Suprapubic skin (tissue), 4 donors: ENCODE measurements around the gene CFAP52.
A peak's percentile ranks its signal among the peaks of the same experiment; 100 is the strongest.
"Not testable (repeated sequence)": the region's sequence is repeated elsewhere in the genome, so short reads cannot be mapped to it uniquely, and the experiment has no call there.

ENCODE experiments used
- EP300 ChIP-seq: sonication (generic); formaldehyde crosslinking; IDR thresholded peaks from one replicate; pipeline ENCODE4 v1.6.1; 2017; ENCODE audit warnings: antibody characterized with exemption
- POLR2A ChIP-seq, 2 donors: fragments of 450-650 bp; IDR thresholded peaks; one replicate each; pipeline ENCODE4 v1.6.1; 2017; ENCODE audit warnings: antibody characterized with exemption in 2 of 2, mild to moderate bottlenecking in 2 of 2, moderate library complexity in 2 of 2
- POLR2AphosphoS5 ChIP-seq, 3 donors: sonication (generic); formaldehyde crosslinking; IDR thresholded peaks; one replicate each; pipeline ENCODE4 v1.6.1; 2017; ENCODE audit warnings: antibody characterized with exemption in 3 of 3
- TF ChIP-seq, protein P1 (sequence below), 2 donors: fragments of 200-600 bp in 1 of 2; fragments of 450-650 bp in 1 of 2; sonication (generic) in 1 of 2; IDR thresholded peaks; one replicate each; pipeline ENCODE4 v1.5.1; 2016 to 2019; ENCODE audit warnings: antibody characterized with exemption in 2 of 2, mild to moderate bottlenecking in 1 of 2, moderate library complexity in 1 of 2

DNA sequence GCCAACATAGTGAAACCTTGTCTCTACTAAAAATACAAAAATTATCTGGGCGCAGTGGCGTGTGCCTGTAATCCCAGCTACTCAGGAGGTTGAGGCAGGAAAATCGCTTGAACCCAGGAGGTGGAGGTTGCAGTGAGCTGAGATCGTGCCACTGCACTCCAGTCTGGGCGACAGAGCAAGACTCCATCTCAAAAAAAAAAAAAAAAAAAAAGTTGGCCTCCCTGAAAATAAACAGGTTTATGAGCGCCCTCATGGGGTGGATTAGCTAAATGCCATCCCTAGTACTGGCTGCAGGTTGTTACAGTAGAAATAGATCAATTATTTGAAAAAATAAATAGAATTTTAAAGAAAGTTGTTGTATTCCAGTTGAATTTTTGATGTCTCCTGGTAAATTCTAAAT lies 21.7 kb upstream of the CFAP52 start:
- TF ChIP-seq POLR2A (IDR thresholded peaks at IDR 0.05); POLR2AphosphoS5 (IDR thresholded peaks at IDR 0.05); EP300: not testable (repeated sequence)
- TF ChIP-seq, protein P1, sequence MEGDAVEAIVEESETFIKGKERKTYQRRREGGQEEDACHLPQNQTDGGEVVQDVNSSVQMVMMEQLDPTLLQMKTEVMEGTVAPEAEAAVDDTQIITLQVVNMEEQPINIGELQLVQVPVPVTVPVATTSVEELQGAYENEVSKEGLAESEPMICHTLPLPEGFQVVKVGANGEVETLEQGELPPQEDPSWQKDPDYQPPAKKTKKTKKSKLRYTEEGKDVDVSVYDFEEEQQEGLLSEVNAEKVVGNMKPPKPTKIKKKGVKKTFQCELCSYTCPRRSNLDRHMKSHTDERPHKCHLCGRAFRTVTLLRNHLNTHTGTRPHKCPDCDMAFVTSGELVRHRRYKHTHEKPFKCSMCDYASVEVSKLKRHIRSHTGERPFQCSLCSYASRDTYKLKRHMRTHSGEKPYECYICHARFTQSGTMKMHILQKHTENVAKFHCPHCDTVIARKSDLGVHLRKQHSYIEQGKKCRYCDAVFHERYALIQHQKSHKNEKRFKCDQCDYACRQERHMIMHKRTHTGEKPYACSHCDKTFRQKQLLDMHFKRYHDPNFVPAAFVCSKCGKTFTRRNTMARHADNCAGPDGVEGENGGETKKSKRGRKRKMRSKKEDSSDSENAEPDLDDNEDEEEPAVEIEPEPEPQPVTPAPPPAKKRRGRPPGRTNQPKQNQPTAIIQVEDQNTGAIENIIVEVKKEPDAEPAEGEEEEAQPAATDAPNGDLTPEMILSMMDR (IDR thresholded peaks at IDR 0.05): peak in 1 of 2 donors; percentile 13
